Prostate gland (tissue), 2 donors: ENCODE measurements around the gene SNRPA1.

ENCODE experiments used
- CTCF ChIP-seq, 4 experiments: fragments of 200-600 bp in 2 of 4; fragments of 450-650 bp in 2 of 4; sonication (generic) in 2 of 4; IDR thresholded peaks; 1 replicate in 3 of 4; 2 replicates in 1 of 4; pipeline ENCODE4 v1.5.1; 2016 to 2019; ENCODE audit warnings: antibody characterized with exemption in 4 of 4, mild to moderate bottlenecking in 2 of 4, moderate library complexity in 2 of 4
- POLR2A ChIP-seq: fragments of 450-650 bp; IDR thresholded peaks from one replicate; pipeline ENCODE4 v1.6.1; 2016; ENCODE audit warnings: antibody characterized with exemption, mild to moderate bottlenecking
- POLR2AphosphoS5 ChIP-seq: sonication (generic); formaldehyde crosslinking; IDR thresholded peaks from one replicate; pipeline ENCODE4 v1.6.1; 2017; ENCODE audit warnings: antibody characterized with exemption

- TF ChIP-seq POLR2AphosphoS5 (no peak), CTCF (IDR thresholded peaks at IDR 0.05) (no peak), POLR2A (no peak)
Observed at GRCh38 chr15:101309436-101310160, 14.6 kb upstream of the SNRPA1 start.
